Fibroblast of lung (primary cell): ENCODE measurements around the gene KCNJ6.

ENCODE experiments used
- CTCF ChIP-seq, 2 donors: IDR thresholded peaks in 1 of 2; conservative IDR thresholded peaks in 1 of 2; 1 replicate in 1 of 2; 2 replicates in 1 of 2; pipeline ENCODE4 v1.5.1; 2011 to 2012; ENCODE audit warnings: low read length in 2 of 2, control low read depth in 1 of 2, inconsistent platforms in 1 of 2, low read depth in 1 of 2, mild to moderate bottlenecking in 1 of 2
- EZH2 ChIP-seq: IDR thresholded peaks from 2 replicates; pipeline ENCODE4 v1.5.1; 2012; ENCODE audit warnings: low read length, control low read depth, mild to moderate bottlenecking; ENCODE audit errors: missing control alignments

- TF ChIP-seq CTCF (conservative IDR thresholded peaks at IDR 0.05 in 1 of 2, IDR thresholded peaks at IDR 0.05 in 1 of 2; ENCODE audit: low read depth in 1 of 2, low read length in 2 of 2), result no peak
- no peak for TF ChIP-seq EZH2
Observed at GRCh38 chr21:37811711-37812110, 104.5 kb downstream of the KCNJ6 start.
